B cell (primary cell): ENCODE results near the gene CCDC50. TPM values are rescaled to one million over a fixed set of nuclear protein-coding genes. Genes with fewer than 3 reads are reported as not detected.

ENCODE experiments used
- ATAC-seq: fragments of 200-7000 bp; cut with Tn5 transposase; one replicate; pipeline ENCODE4 v1.10.0; 2021; ENCODE audit warnings: low read depth, mild to moderate bottlenecking, moderate number of reproducible peaks, moderate library complexity
- CTCF ChIA-PET: fragments of 350-600 bp; sonication (Branson Sonifier 250); formaldehyde crosslinking; loops from one replicate; lab custom pipeline; 2021; ENCODE audit warnings: antibody characterized with exemption, inconsistent platforms; lab: Charles Lee
- POLR2A ChIA-PET: fragments of 350-600 bp; sonication (Branson Sonifier 250); formaldehyde crosslinking; loops from one replicate; lab custom pipeline; 2021; ENCODE audit warnings: antibody characterized with exemption; lab: Charles Lee
- DNase-seq: peaks from one replicate; pipeline ENCODE4 v3.0.0; 2013
- H2AFZ ChIP-seq: 2 replicates; pipeline ENCODE4 v1.6.1; 2012; ENCODE audit warnings: mild to moderate bottlenecking, low read depth, low read length; ENCODE audit not compliant: insufficient read depth, poor library complexity, severe bottlenecking
- H3K27ac ChIP-seq, 2 donors: 1 replicate in 1 of 2; 2 replicates in 1 of 2; pipeline ENCODE4 v1.5.1; 2012 to 2013; ENCODE audit warnings: low read length in 2 of 2, mild to moderate bottlenecking in 2 of 2, moderate library complexity in 1 of 2
- H3K27me3 ChIP-seq, 4 experiments: fragments of 200-600 bp in 1 of 4; sonication (generic) in 1 of 4; replicated peaks in 1 of 4; 1 replicate in 2 of 4; 2 replicates in 2 of 4; pipeline versions ENCODE4 v1.6.1 to v1.7.0; 2013 to 2016; ENCODE audit warnings: low read length in 3 of 4, mild to moderate bottlenecking in 2 of 4, mixed read lengths in 1 of 4, moderate library complexity in 1 of 4; ENCODE audit not compliant: insufficient read depth in 4 of 4, control insufficient read depth in 3 of 4; ENCODE audit errors: control extremely low read depth in 1 of 4
- H3K36me3 ChIP-seq, 2 experiments: replicated peaks in 1 of 2; 1 replicate in 1 of 2; 2 replicates in 1 of 2; pipeline versions ENCODE4 v1.6.1 to v1.7.1; 2013; ENCODE audit warnings: low read length in 1 of 2; ENCODE audit not compliant: insufficient read depth in 2 of 2, control insufficient read depth in 1 of 2; ENCODE audit errors: control extremely low read depth in 1 of 2, extremely low read depth in 1 of 2
- H3K4me1 ChIP-seq, 2 donors: fragments of 200-600 bp in 1 of 2; sonication (generic) in 1 of 2; 1 replicate in 1 of 2; 2 replicates in 1 of 2; pipeline versions ENCODE4 v1.5.1 to v1.6.1; 2013 to 2017; ENCODE audit warnings: low read length in 2 of 2; ENCODE audit not compliant: control insufficient read depth in 2 of 2, insufficient read depth in 2 of 2
- H3K4me2 ChIP-seq: replicated peaks from 2 replicates; pipeline ENCODE3; 2012; ENCODE audit warnings: mild to moderate bottlenecking, low read depth, low read length; ENCODE audit not compliant: poor library complexity, severe bottlenecking
- H3K4me3 ChIP-seq, 5 experiments: fragments of 200-600 bp in 1 of 5; sonication (generic) in 1 of 5; 1 replicate in 3 of 5; 2 replicates in 2 of 5; pipeline versions ENCODE4 v1.5.1 to v1.7.0; 2011 to 2016; ENCODE audit warnings: low read length in 4 of 5, mild to moderate bottlenecking in 4 of 5, low read depth in 2 of 5, control low read depth in 1 of 5, moderate library complexity in 1 of 5; ENCODE audit not compliant: insufficient read depth in 1 of 5; ENCODE audit errors: control extremely low read depth in 1 of 5, extremely low read depth in 1 of 5
- H3K79me2 ChIP-seq: fragments of 200-600 bp; sonication (generic); one replicate; pipeline ENCODE4 v1.6.0; 2016; ENCODE audit warnings: low read length; ENCODE audit not compliant: control insufficient read depth, insufficient read depth
- H3K9ac ChIP-seq: fragments of 200-600 bp; sonication (generic); 2 replicates; pipeline ENCODE4 v1.6.1; 2017; ENCODE audit warnings: mild to moderate bottlenecking, low read length, moderate library complexity
- H3K9me3 ChIP-seq, 3 donors: one replicate each; pipeline versions ENCODE4 v1.6.1 to v1.7.1; 2013; ENCODE audit warnings: low read length in 2 of 3; ENCODE audit not compliant: control insufficient read depth in 2 of 3, insufficient read depth in 1 of 3; ENCODE audit errors: control extremely low read depth in 1 of 3
- H4K20me1 ChIP-seq: 2 replicates; pipeline ENCODE4 v1.6.0; 2012; ENCODE audit warnings: mild to moderate bottlenecking, low read length; ENCODE audit not compliant: insufficient read depth, control insufficient read depth, poor library complexity, severe bottlenecking
- H3K27ac Mint-ChIP-seq: one replicate; pipeline ENCODE4 v1.8.0; 2021; ENCODE audit warnings: mixed read lengths
- H3K27me3 Mint-ChIP-seq: one replicate; pipeline ENCODE4 v1.8.0; 2021; ENCODE audit warnings: mixed read lengths
- H3K4me1 Mint-ChIP-seq: one replicate; pipeline ENCODE4 v1.8.0; 2021; ENCODE audit warnings: mixed read lengths
- H3K4me3 Mint-ChIP-seq: one replicate; pipeline ENCODE4 v1.8.0; 2021; ENCODE audit warnings: mixed read lengths
- H3K9me3 Mint-ChIP-seq: one replicate; pipeline ENCODE4 v1.8.0; 2022; ENCODE audit warnings: mixed read lengths; ENCODE audit not compliant: insufficient read depth
- EZH2 ChIP-seq: IDR thresholded peaks from 2 replicates; pipeline ENCODE4 v1.6.1; 2012; ENCODE audit warnings: borderline replicate concordance, low read depth, mild to moderate bottlenecking, moderate library complexity, low read length; ENCODE audit not compliant: insufficient read depth, poor library complexity, severe bottlenecking
- WGBS: methylation state at CpG from one replicate; pipeline ENCODE4 v1.1.5; 2013; ENCODE audit warnings: missing lambda C conversion rate; ENCODE audit not compliant: insufficient coverage; 5-methylcytosine and 5-hydroxymethylcytosine counted together
- intact Hi-C: fragments of 100-400 bp; cut with micrococcal nuclease; formaldehyde crosslinking; loops from one replicate; pipeline ENCODE4 v1.10.0; 2022
- polyA plus RNA-seq: library from polyadenylated mRNA; depleted of rRNA; stranded (reverse); fragments of >200 nt; gene quantifications from 2 replicates; pipeline ENCODE4 v1.2.3, GENCODE V29; 2012
- total RNA-seq, 2 donors: library from RNA; stranded (reverse); fragments of 120-200 nt in 1 of 2; gene quantifications; 1 replicate in 1 of 2; 2 replicates in 1 of 2; pipeline versions ENCODE4 v1.2.3 to v1.2.4, GENCODE V29; 2013 to 2022
- TF ChIP-seq, protein P1 (sequence below): fragments of 200-600 bp; IDR thresholded peaks from one replicate; pipeline ENCODE4 v1.8.0; 2022; ENCODE audit warnings: antibody characterized with exemption, mild to moderate bottlenecking

CCDC50 gene
- total and polyA plus RNA-seq, 2 donors (not counting 1 experiment from before 2014, with no cell fraction given), result 48.7 to 121 TPM

DNA sequence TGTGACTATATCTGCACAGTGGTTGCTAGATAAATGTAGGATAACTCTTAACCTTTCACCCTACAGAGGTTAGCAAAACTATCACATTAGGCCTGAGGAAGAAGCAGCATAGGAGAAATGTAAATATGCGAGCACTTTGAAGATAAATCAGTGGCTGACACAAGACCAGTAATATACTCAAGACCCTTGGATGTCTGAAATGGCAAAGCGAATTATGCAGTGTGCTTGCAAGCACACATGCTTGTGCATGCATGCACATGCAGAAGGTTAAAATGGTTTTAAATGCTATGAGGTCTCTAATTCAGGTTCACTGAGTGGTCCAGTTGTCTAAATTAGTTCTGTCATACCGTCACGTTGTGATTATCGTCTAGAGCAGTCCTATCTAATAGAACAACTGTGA lies 14.7 kb downstream of the CCDC50 start:
- CTCF ChIA-PET, result interaction anchor here (1.0 kb wide), 1 partner anchor 22 kb away, joined by 3 read pairs; no protein-coding TSS in a partner anchor
- TF ChIP-seq, protein P1, sequence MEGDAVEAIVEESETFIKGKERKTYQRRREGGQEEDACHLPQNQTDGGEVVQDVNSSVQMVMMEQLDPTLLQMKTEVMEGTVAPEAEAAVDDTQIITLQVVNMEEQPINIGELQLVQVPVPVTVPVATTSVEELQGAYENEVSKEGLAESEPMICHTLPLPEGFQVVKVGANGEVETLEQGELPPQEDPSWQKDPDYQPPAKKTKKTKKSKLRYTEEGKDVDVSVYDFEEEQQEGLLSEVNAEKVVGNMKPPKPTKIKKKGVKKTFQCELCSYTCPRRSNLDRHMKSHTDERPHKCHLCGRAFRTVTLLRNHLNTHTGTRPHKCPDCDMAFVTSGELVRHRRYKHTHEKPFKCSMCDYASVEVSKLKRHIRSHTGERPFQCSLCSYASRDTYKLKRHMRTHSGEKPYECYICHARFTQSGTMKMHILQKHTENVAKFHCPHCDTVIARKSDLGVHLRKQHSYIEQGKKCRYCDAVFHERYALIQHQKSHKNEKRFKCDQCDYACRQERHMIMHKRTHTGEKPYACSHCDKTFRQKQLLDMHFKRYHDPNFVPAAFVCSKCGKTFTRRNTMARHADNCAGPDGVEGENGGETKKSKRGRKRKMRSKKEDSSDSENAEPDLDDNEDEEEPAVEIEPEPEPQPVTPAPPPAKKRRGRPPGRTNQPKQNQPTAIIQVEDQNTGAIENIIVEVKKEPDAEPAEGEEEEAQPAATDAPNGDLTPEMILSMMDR, result no peak
- TF ChIP-seq EZH2, result no peak
- Histone ChIP-seq H3K27me3 (no peaks in the 10 kb centered on the region), H3K4me2 (no peak overlapping the region), H2AFZ (no peak overlapping the region), H3K4me3 (no peak overlapping the region), H4K20me1 (peaks cover 35% of the 10 kb centered on the region), H3K9ac (no peak overlapping the region), H3K4me1 (peaks cover 25 to 66% of the 10 kb centered on the region in 2 donors), H3K36me3 (peaks cover 3 to 5% of the 10 kb centered on the region in 2 experiments), H3K27ac (peak overlapping the region in 1 of 2 donors; percentile 17), H3K9me3 (no peaks in the 10 kb centered on the region), H3K79me2 (peaks cover 100% of the 10 kb centered on the region)
- no peaks in the 10 kb centered on the region for H3K27me3 Mint-ChIP-seq
- H3K27ac Mint-ChIP-seq, result peak overlapping the region; percentile 33
- H3K9me3 Mint-ChIP-seq, result no peaks in the 10 kb centered on the region
- WGBS, result 87% methylated on average over 2 of the region's 5 CpGs
- peak overlapping the region; percentile 18 for H3K4me3 Mint-ChIP-seq
- H3K4me1 Mint-ChIP-seq, result peaks cover 89% of the 10 kb centered on the region
- ATAC-seq (no peak), DNase-seq (no peak)
- POLR2A ChIA-PET, result no interaction called here
- intact Hi-C loops, result loop anchor here (2.0 kb wide), 1 partner anchor 13 kb away; no protein-coding TSS in a partner anchor

DNA sequence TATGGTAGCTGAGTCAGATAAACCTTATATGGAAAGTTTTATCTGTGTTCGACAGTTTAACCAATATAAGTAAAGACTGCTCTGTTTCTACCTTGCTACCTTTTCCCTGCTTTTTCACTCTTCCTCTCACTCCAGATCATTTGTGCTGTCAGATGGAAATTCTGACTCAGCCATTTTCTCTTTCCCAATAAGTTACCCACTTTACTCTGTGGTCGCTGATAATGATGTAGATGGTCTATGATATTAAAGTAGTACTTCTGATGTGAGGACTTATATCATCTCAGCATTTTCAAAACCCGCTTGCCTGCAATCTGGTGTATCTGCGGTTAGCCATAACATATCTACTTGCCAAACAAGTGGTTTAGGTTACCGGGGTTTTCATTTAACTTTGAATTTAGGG lies 16.1 kb downstream of the CCDC50 start:
- Histone ChIP-seq H2AFZ (no peak overlapping the region), H3K27ac (no peak overlapping the region), H3K79me2 (peaks cover 100% of the 10 kb centered on the region), H3K9ac (no peak overlapping the region), H4K20me1 (peaks cover 28% of the 10 kb centered on the region), H3K4me1 (peaks cover 29 to 60% of the 10 kb centered on the region in 2 donors), H3K4me3 (no peak overlapping the region), H3K36me3 (peaks cover 3 to 5% of the 10 kb centered on the region in 2 experiments), H3K4me2 (peak overlapping the region; percentile 13), H3K27me3 (no peaks in the 10 kb centered on the region), H3K9me3 (no peaks in the 10 kb centered on the region)
- peak overlapping the region; percentile 7 for H3K27ac Mint-ChIP-seq
- H3K4me3 Mint-ChIP-seq, result peak overlapping the region; percentile 17
- ATAC-seq, result no peak
- DNase-seq, result no peak
- no CpG with 5 or more reads among the region's 5 CpGs for WGBS
- H3K27me3 Mint-ChIP-seq, result no peaks in the 10 kb centered on the region
- ChIA-PET CTCF (interaction anchor here (1.0 to 1.2 kb wide), 2 partner anchors 12 to 14 kb away, joined by 3 read pairs; no protein-coding TSS in a partner anchor), POLR2A (no interaction called here)
- TF ChIP-seq, protein P1, result no peak
- TF ChIP-seq EZH2, result no peak
- intact Hi-C loops, result no loop called here
- peaks cover 80% of the 10 kb centered on the region for H3K4me1 Mint-ChIP-seq
- no peaks in the 10 kb centered on the region for H3K9me3 Mint-ChIP-seq
